ENCODE data around the gene MLC1.
A peak's percentile ranks its signal among the peaks of the same experiment; 100 is the strongest.

MLC1 gene

GRCh38 chr22:50063589-50064393, 21.4 kb downstream of the MLC1 start:
- H3K4me1 ChIP-seq (ENCODE audit: control insufficient read depth, insufficient read depth, low read length, poor library complexity, severe bottlenecking), result peaks cover 3% of the 10 kb centered on the region
- no peak overlapping the region for H3K4me3 ChIP-seq (ENCODE audit: extremely low read depth, insufficient read depth, low read length, poor library complexity, severe bottlenecking)
- no peaks in the 10 kb centered on the region for H3K9me3 ChIP-seq (ENCODE audit: control insufficient read depth, low read length)
- H3K27ac ChIP-seq (ENCODE audit: low read depth, low read length, severe bottlenecking), result no peak overlapping the region
- H3K36me3 ChIP-seq (ENCODE audit: control insufficient read depth, insufficient read depth, low read length), result no peaks in the 10 kb centered on the region
- 91% methylated on average over 11 to 22 of the region's 23 CpGs for WGBS, 2 experiments (ENCODE audit: insufficient coverage in 2 of 2)

GRCh38 chr22:50062509-50063135, 22.6 kb downstream of the MLC1 start:
- no peaks in the 10 kb centered on the region for H3K9me3 ChIP-seq (ENCODE audit: control insufficient read depth, low read length)
- 93 to 95% methylated on average over 19 of the region's 19 CpGs for WGBS, 2 experiments (ENCODE audit: insufficient coverage in 2 of 2)
- no peaks in the 10 kb centered on the region for H3K36me3 ChIP-seq (ENCODE audit: control insufficient read depth, insufficient read depth, low read length)
- peaks cover 6% of the 10 kb centered on the region for H3K4me1 ChIP-seq (ENCODE audit: control insufficient read depth, insufficient read depth, low read length, poor library complexity, severe bottlenecking)
- no peak overlapping the region for H3K4me3 ChIP-seq (ENCODE audit: extremely low read depth, insufficient read depth, low read length, poor library complexity, severe bottlenecking)
- no peak overlapping the region for H3K27ac ChIP-seq (ENCODE audit: low read depth, low read length, severe bottlenecking)

- Histone ChIP-seq H3K4me1 (ENCODE audit: control insufficient read depth, insufficient read depth, low read length, poor library complexity, severe bottlenecking) (peaks cover 6% of the 10 kb centered on the region), H3K4me3 (ENCODE audit: extremely low read depth, insufficient read depth, low read length, poor library complexity, severe bottlenecking) (no peak overlapping the region), H3K27ac (ENCODE audit: low read depth, low read length, severe bottlenecking) (no peak overlapping the region), H3K9me3 (ENCODE audit: control insufficient read depth, low read length) (no peaks in the 10 kb centered on the region), H3K36me3 (ENCODE audit: control insufficient read depth, insufficient read depth, low read length) (no peaks in the 10 kb centered on the region)
- 88 to 91% methylated on average over 9 to 14 of the region's 17 CpGs for WGBS, 2 experiments (ENCODE audit: insufficient coverage in 2 of 2)
Observed at GRCh38 chr22:50061824-50062355, 23.3 kb downstream of the MLC1 start.

- WGBS, 2 experiments (ENCODE audit: insufficient coverage in 2 of 2), result 93 to 95% methylated on average over 27 of the region's 27 CpGs
- H3K4me1 ChIP-seq (ENCODE audit: control insufficient read depth, insufficient read depth, low read length, poor library complexity, severe bottlenecking), result peaks cover 6% of the 10 kb centered on the region
Observed at GRCh38 chr22:50061141-50061823, 23.9 kb downstream of the MLC1 start.

GRCh38 chr22:50060441-50061140, 24.6 kb downstream of the MLC1 start:
- H3K36me3 ChIP-seq (ENCODE audit: control insufficient read depth, insufficient read depth, low read length), result no peaks in the 10 kb centered on the region
- no peaks in the 10 kb centered on the region for H3K9me3 ChIP-seq (ENCODE audit: control insufficient read depth, low read length)
- H3K4me1 ChIP-seq (ENCODE audit: control insufficient read depth, insufficient read depth, low read length, poor library complexity, severe bottlenecking), result peaks cover 6% of the 10 kb centered on the region
- H3K4me3 ChIP-seq (ENCODE audit: extremely low read depth, insufficient read depth, low read length, poor library complexity, severe bottlenecking), result no peak overlapping the region
- WGBS, 2 experiments (ENCODE audit: insufficient coverage in 2 of 2), result 89 to 90% methylated on average over 24 to 28 of the region's 28 CpGs
- no peak overlapping the region for H3K27ac ChIP-seq (ENCODE audit: low read depth, low read length, severe bottlenecking)

More at GRCh38 chr22:50061141-50061823, 23.9 kb downstream of the MLC1 start:
- no peaks in the 10 kb centered on the region for H3K36me3 ChIP-seq (ENCODE audit: control insufficient read depth, insufficient read depth, low read length)
- no peaks in the 10 kb centered on the region for H3K9me3 ChIP-seq (ENCODE audit: control insufficient read depth, low read length)
- no peak overlapping the region for H3K27ac ChIP-seq (ENCODE audit: low read depth, low read length, severe bottlenecking)
- H3K4me3 ChIP-seq (ENCODE audit: extremely low read depth, insufficient read depth, low read length, poor library complexity, severe bottlenecking), result no peak overlapping the region

GRCh38 chr22:50059881-50060262, 25.4 kb downstream of the MLC1 start:
- Histone ChIP-seq H3K9me3 (ENCODE audit: control insufficient read depth, low read length) (no peaks in the 10 kb centered on the region), H3K36me3 (ENCODE audit: control insufficient read depth, insufficient read depth, low read length) (no peaks in the 10 kb centered on the region), H3K4me1 (ENCODE audit: control insufficient read depth, insufficient read depth, low read length, poor library complexity, severe bottlenecking) (peaks cover 6% of the 10 kb centered on the region), H3K27ac (ENCODE audit: low read depth, low read length, severe bottlenecking) (no peak overlapping the region), H3K4me3 (ENCODE audit: extremely low read depth, insufficient read depth, low read length, poor library complexity, severe bottlenecking) (no peak overlapping the region)
- 84% methylated on average over 5 to 7 of the region's 7 CpGs for WGBS, 2 experiments (ENCODE audit: insufficient coverage in 2 of 2)

GRCh38 chr22:50058906-50059880, 26.0 kb downstream of the MLC1 start:
- 6 to 8% methylated on average over 18 to 24 of the region's 31 CpGs for WGBS, 2 experiments (ENCODE audit: insufficient coverage in 2 of 2)
- no peaks in the 10 kb centered on the region for H3K36me3 ChIP-seq (ENCODE audit: control insufficient read depth, insufficient read depth, low read length)
- H3K4me1 ChIP-seq (ENCODE audit: control insufficient read depth, insufficient read depth, low read length, poor library complexity, severe bottlenecking), result peaks cover 6% of the 10 kb centered on the region
- H3K27ac ChIP-seq (ENCODE audit: low read depth, low read length, severe bottlenecking), result no peak overlapping the region
- H3K9me3 ChIP-seq (ENCODE audit: control insufficient read depth, low read length), result no peaks in the 10 kb centered on the region
- H3K4me3 ChIP-seq (ENCODE audit: extremely low read depth, insufficient read depth, low read length, poor library complexity, severe bottlenecking), result peak overlapping the region; percentile 22

GRCh38 chr22:50058061-50058905, 26.9 kb downstream of the MLC1 start, which contains the start of gene TTLL8:
Gene TTLL8 (minus strand): TSS chr22:50058298.
- whole genome bisulfite sequencing, 2 experiments (ENCODE audit: insufficient coverage in 2 of 2), result 15 to 16% methylated on average over 66 to 78 of the region's 102 CpGs
- Histone ChIP-seq H3K27ac (ENCODE audit: low read depth, low read length, severe bottlenecking) (no peak within 1 kb of the TSS), H3K9me3 (ENCODE audit: control insufficient read depth, low read length) (no peaks in the 10 kb centered on the region), H3K4me1 (ENCODE audit: control insufficient read depth, insufficient read depth, low read length, poor library complexity, severe bottlenecking) (peaks cover 6% of the 10 kb centered on the region), H3K4me3 (ENCODE audit: extremely low read depth, insufficient read depth, low read length, poor library complexity, severe bottlenecking) (peak within 1 kb of the TSS; percentile 22), H3K36me3 (ENCODE audit: control insufficient read depth, insufficient read depth, low read length) (no peaks in the 10 kb centered on the region)
